HG02763 (cell line): ENCODE measurements around the gene DSCAM.

Experiments
- ATAC-seq: cut with Tn5 transposase; IDR thresholded peaks from one replicate; pipeline ENCODE4 v1.9.1; 2021; ENCODE audit warnings: mild to moderate bottlenecking, moderate library complexity; ENCODE audit not compliant: unreplicated experiment

DSCAM gene

GRCh38 chr21:40840401-40841125 is 6.4 kb downstream of the DSCAM start:
- ATAC-seq = no peak

- no peak for ATAC-seq
Measured at GRCh38 chr21:40839521-40839920, 7.4 kb downstream of the DSCAM start.

- no peak for ATAC-seq
Measured at GRCh38 chr21:40837456-40837855, 9.5 kb downstream of the DSCAM start.

- ATAC-seq = no peak
Measured at GRCh38 chr21:40835184-40835694, 11.7 kb downstream of the DSCAM start.

- no peak for ATAC-seq
Measured at GRCh38 chr21:40833184-40833583, 13.8 kb downstream of the DSCAM start.

GRCh38 chr21:40832316-40832715 is 14.6 kb downstream of the DSCAM start:
- ATAC-seq = no peak

- ATAC-seq = no peak
Measured at GRCh38 chr21:40830836-40831235, 16.1 kb downstream of the DSCAM start.

GRCh38 chr21:40829791-40830190 is 17.2 kb downstream of the DSCAM start:
- no peak for ATAC-seq

GRCh38 chr21:40829308-40829707 is 17.6 kb downstream of the DSCAM start:
- ATAC-seq = no peak

GRCh38 chr21:40827509-40827908 is 19.4 kb downstream of the DSCAM start:
- no peak for ATAC-seq

- no peak for ATAC-seq
Measured at GRCh38 chr21:40819071-40819900, 27.7 kb downstream of the DSCAM start.

GRCh38 chr21:40813918-40814317 is 33.0 kb downstream of the DSCAM start:
- no peak for ATAC-seq

GRCh38 chr21:40809673-40810197 is 37.2 kb downstream of the DSCAM start:
- no peak for ATAC-seq

GRCh38 chr21:40803101-40803500 is 43.9 kb downstream of the DSCAM start:
- no peak for ATAC-seq

- ATAC-seq = no peak
Measured at GRCh38 chr21:40800126-40800525, 46.8 kb downstream of the DSCAM start.

- no peak for ATAC-seq
Measured at GRCh38 chr21:40797891-40798290, 49.1 kb downstream of the DSCAM start.

- ATAC-seq = no peak
Measured at GRCh38 chr21:40797410-40797809, 49.5 kb downstream of the DSCAM start.

GRCh38 chr21:40796464-40796863 is 50.5 kb downstream of the DSCAM start:
- ATAC-seq = no peak

GRCh38 chr21:40795313-40795712 is 51.6 kb downstream of the DSCAM start:
- no peak for ATAC-seq

- ATAC-seq = no peak
Measured at GRCh38 chr21:40792691-40793456, 54.1 kb downstream of the DSCAM start.

GRCh38 chr21:40788635-40789034 is 58.3 kb downstream of the DSCAM start:
- ATAC-seq = no peak
